HCEC 1CT (cell line): ENCODE results near the gene BCAS4.

Experiments
- DNase-seq: peaks from one replicate; pipeline ENCODE4 v3.0.0-alpha.2; 2017

The BCAS4 gene

GRCh38 chr20:50857348-50857747, 62.5 kb downstream of the BCAS4 start:
- no peak for DNase-seq

GRCh38 chr20:50858525-50858924, 63.7 kb downstream of the BCAS4 start:
- no peak for DNase-seq

GRCh38 chr20:50859161-50859560, 64.3 kb downstream of the BCAS4 start:
- DNase-seq = no peak

- no peak for DNase-seq
These were observed 66.2 kb downstream of the BCAS4 start for GRCh38 chr20:50861012-50861411.

- DNase-seq = no peak
These were observed 67.7 kb downstream of the BCAS4 start for GRCh38 chr20:50862546-50862945.

- no peak for DNase-seq
These were observed 70.3 kb downstream of the BCAS4 start for GRCh38 chr20:50865114-50865513.

- no peak for DNase-seq
These were observed 70.7 kb downstream of the BCAS4 start for GRCh38 chr20:50865591-50865990.

- DNase-seq = no peak
These were observed 71.3 kb downstream of the BCAS4 start for GRCh38 chr20:50866036-50866685.

- DNase-seq = no peak
These were observed 72.0 kb downstream of the BCAS4 start for GRCh38 chr20:50866831-50867230.

- no peak for DNase-seq
These were observed 72.9 kb downstream of the BCAS4 start for GRCh38 chr20:50867805-50868204.

GRCh38 chr20:50868509-50869495, 73.9 kb downstream of the BCAS4 start:
- DNase-seq = no peak

GRCh38 chr20:50870561-50871161, 75.8 kb downstream of the BCAS4 start:
- no peak for DNase-seq

- no peak for DNase-seq
These were observed 77.9 kb downstream of the BCAS4 start for GRCh38 chr20:50872560-50873425.

GRCh38 chr20:50873585-50873984, 78.7 kb downstream of the BCAS4 start:
- DNase-seq = no peak

GRCh38 chr20:50874111-50874757, 79.4 kb downstream of the BCAS4 start:
- DNase-seq = no peak

GRCh38 chr20:50874758-50875665, 80.2 kb downstream of the BCAS4 start:
- DNase-seq = no peak

GRCh38 chr20:50876063-50876685, 81.3 kb downstream of the BCAS4 start:
- no peak for DNase-seq

- no peak for DNase-seq
These were observed 82.0 kb downstream of the BCAS4 start for GRCh38 chr20:50876816-50877215.

GRCh38 chr20:50877232-50877743, 82.4 kb downstream of the BCAS4 start:
- no peak for DNase-seq
